Kidney (tissue), 14 donors: ENCODE data around the gene ACTMAP. TPM values are rescaled to one million over a fixed set of nuclear protein-coding genes. Genes with fewer than 3 reads are reported as not detected.

Experiments
- DNase-seq, 5 donors: peaks; one replicate each; pipeline ENCODE4 v3.0.0-alpha.2; 2013 to 2020
- FAIRE-seq: peaks from 2 replicates; lab custom pipeline; 2012; peaks lifted over from hg19 to GRCh38; lab: Jason Lieb, UNC
- H3K27ac ChIP-seq, 2 donors: one replicate each; pipeline ENCODE4 v1.7.0; 2013; ENCODE audit warnings: low read depth in 2 of 2, low read length in 2 of 2, inconsistent platforms in 1 of 2
- H3K27me3 ChIP-seq: one replicate; pipeline ENCODE4 v1.7.1; 2013; ENCODE audit warnings: low read length, inconsistent platforms; ENCODE audit not compliant: control insufficient read depth, insufficient read depth
- H3K36me3 ChIP-seq, 3 donors: one replicate each; pipeline versions ENCODE4 v1.7.0 to v1.7.1; 2013; ENCODE audit warnings: low read length in 3 of 3, control low read depth in 1 of 3, inconsistent platforms in 1 of 3; ENCODE audit not compliant: insufficient read depth in 3 of 3, control insufficient read depth in 2 of 3
- H3K4me1 ChIP-seq, 3 donors: one replicate each; pipeline versions ENCODE4 v1.7.0 to v1.7.1; 2013; ENCODE audit warnings: low read length in 3 of 3, inconsistent platforms in 1 of 3, low read depth in 1 of 3; ENCODE audit not compliant: control insufficient read depth in 2 of 3, insufficient read depth in 2 of 3
- H3K4me3 ChIP-seq, 3 donors: one replicate each; pipeline versions ENCODE4 v1.7.0 to v1.8.1; 2013; ENCODE audit warnings: low read length in 3 of 3, control low read depth in 1 of 3, inconsistent platforms in 1 of 3
- H3K9ac ChIP-seq, 3 donors: one replicate each; pipeline versions ENCODE4 v1.7.0 to v1.7.1; 2013; ENCODE audit warnings: low read length in 3 of 3, control low read depth in 1 of 3, inconsistent platforms in 1 of 3
- H3K9me3 ChIP-seq, 3 donors: one replicate each; pipeline versions ENCODE4 v1.7.0 to v1.7.1; 2013; ENCODE audit warnings: low read length in 3 of 3, control low read depth in 1 of 3, inconsistent platforms in 1 of 3; ENCODE audit not compliant: control insufficient read depth in 2 of 3, insufficient read depth in 1 of 3
- intact Hi-C: fragments of 100-400 bp; cut with DNase I; formaldehyde crosslinking; loops from one replicate; pipeline ENCODE4 v1.11.1; 2022
- polyA plus RNA-seq: library from polyadenylated mRNA; stranded (reverse); fragments of 350-450 nt; fragmentation: Illumina TruSeq; extraction: RNeasy Lipid Tissue Mini Kit (QIAGEN cat#74804); gene quantifications from one replicate; pipeline ENCODE4 v1.2.3, GENCODE V29; 2014; ENCODE audit warnings: low read depth, low replicate concordance; ENCODE audit not compliant: insufficient read depth
- total RNA-seq: library from RNA; stranded (reverse); fragmentation: NEBNext Ultra II Directional; extraction: Animal tissue kit (Norgen Biotek cat#: 25700); gene quantifications from one replicate; pipeline ENCODE4 v1.2.1, GENCODE V29; 2021
- TF ChIP-seq, protein P1 (sequence below): IDR thresholded peaks from 3 replicates; pipeline ENCODE4 v1.5.1; 2012; ENCODE audit warnings: mild to moderate bottlenecking, moderate library complexity, borderline replicate concordance; ENCODE audit not compliant: insufficient read depth; ENCODE audit errors: extremely low read depth
- donor health status: control.
- donor health status: control.
- donor health status: control.
- donor health status: control.
- donor health status: control.
- donor health status: DM: yes; HTN: yes; CAD: no.
- donor health status: Normal renal cell carcinoma (clear cell type).

Gene ACTMAP
- total and polyA plus RNA-seq, 2 donors from 2014 or later, result 8.7 to 8.9 TPM

DNA sequence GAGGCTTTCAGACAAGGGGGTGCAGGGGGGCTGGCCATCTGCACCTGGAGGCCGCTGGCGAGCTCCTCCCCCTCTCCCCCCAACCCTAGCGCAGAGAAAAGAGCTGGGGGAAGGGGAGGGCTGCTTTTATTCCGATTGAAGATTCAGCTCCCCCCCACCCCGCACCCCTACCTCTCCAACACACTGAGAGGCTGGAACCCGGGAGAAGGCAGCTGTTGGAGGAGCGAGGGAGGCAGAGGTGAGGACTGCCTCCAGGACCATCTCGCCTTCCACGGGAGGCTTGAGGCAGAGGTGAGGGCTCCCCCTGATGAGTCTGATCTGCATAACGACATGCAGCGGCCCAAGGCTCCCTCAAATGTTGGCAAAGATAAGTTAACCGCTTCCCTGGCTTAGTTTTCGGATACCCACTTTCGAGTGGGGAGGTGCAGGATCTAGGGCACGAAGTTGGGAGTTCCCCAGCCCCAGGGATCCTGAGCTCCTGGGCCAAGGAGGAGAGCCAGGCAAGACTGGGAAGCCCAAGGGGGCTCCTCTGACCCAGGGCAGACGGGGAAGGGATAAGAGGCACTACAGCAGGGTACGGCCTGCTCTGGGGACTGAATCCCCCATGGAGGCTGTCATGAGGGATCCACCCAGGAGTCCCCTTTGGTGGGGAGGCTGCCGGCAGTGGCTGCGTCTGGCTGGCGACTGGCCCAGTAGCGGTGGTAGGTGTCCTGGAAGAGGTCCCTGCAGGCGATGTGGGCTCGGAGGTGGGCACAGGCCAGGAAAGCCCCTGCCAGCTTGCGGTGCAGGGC lies 58.7 kb downstream of the ACTMAP start:
- DNase-seq, result peak in 1 of 5 donors; percentile 82
- Histone ChIP-seq H3K27ac (peak overlapping the region; percentile 58 to 74), H3K27me3 (no peaks in the 10 kb centered on the region), H3K36me3 (peaks cover 0 to 5% (median 1%) of the 10 kb centered on the region in 3 donors), H3K9me3 (no peaks in the 10 kb centered on the region), H3K4me3 (no peak overlapping the region), H3K4me1 (peaks cover 0 to 5% (median 5%) of the 10 kb centered on the region in 3 donors), H3K9ac (peak overlapping the region in 1 of 3 donors; percentile 73)
- intact Hi-C loops, result no loop called here
- FAIRE-seq, result no peak
- TF ChIP-seq, protein P1, sequence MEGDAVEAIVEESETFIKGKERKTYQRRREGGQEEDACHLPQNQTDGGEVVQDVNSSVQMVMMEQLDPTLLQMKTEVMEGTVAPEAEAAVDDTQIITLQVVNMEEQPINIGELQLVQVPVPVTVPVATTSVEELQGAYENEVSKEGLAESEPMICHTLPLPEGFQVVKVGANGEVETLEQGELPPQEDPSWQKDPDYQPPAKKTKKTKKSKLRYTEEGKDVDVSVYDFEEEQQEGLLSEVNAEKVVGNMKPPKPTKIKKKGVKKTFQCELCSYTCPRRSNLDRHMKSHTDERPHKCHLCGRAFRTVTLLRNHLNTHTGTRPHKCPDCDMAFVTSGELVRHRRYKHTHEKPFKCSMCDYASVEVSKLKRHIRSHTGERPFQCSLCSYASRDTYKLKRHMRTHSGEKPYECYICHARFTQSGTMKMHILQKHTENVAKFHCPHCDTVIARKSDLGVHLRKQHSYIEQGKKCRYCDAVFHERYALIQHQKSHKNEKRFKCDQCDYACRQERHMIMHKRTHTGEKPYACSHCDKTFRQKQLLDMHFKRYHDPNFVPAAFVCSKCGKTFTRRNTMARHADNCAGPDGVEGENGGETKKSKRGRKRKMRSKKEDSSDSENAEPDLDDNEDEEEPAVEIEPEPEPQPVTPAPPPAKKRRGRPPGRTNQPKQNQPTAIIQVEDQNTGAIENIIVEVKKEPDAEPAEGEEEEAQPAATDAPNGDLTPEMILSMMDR, result no peak

Other genes starting within 250 kb of the ACTMAP start
- 69.6 TPM for gene SHKBP1, start 173.6 kb downstream of the ACTMAP start, total RNA-seq
- 91.3 TPM for gene SHKBP1, start 173.6 kb downstream of the ACTMAP start, polyA plus RNA-seq
- gene LTBP4, start 149.1 kb downstream of the ACTMAP start, total RNA-seq, result 155 TPM
- 52.1 TPM for gene LTBP4, start 149.1 kb downstream of the ACTMAP start, polyA plus RNA-seq
- 24.3 TPM for gene NUMBL, start 59.8 kb downstream of the ACTMAP start, total RNA-seq
- 3.3 TPM for gene NUMBL, start 59.8 kb downstream of the ACTMAP start, polyA plus RNA-seq
- 55.3 TPM for gene COQ8B, start 33.6 kb downstream of the ACTMAP start, total RNA-seq
- gene COQ8B, start 33.6 kb downstream of the ACTMAP start, polyA plus RNA-seq, result 45.8 TPM
- 27.9 TPM for gene ITPKC, start 33.4 kb downstream of the ACTMAP start, total RNA-seq
- 14.3 TPM for gene ITPKC, start 33.4 kb downstream of the ACTMAP start, polyA plus RNA-seq
- gene SNRPA, start 726 bp upstream of the ACTMAP start, total RNA-seq, result 48.7 TPM
- 52.6 TPM for gene SNRPA, start 726 bp upstream of the ACTMAP start, polyA plus RNA-seq
- 6.5 TPM for gene MIA, start 25.0 kb upstream of the ACTMAP start, total RNA-seq
- not detected for gene MIA, start 25.0 kb upstream of the ACTMAP start, polyA plus RNA-seq
- 42.1 TPM for gene RAB4B, start 27.8 kb upstream of the ACTMAP start, total RNA-seq
- gene RAB4B, start 27.8 kb upstream of the ACTMAP start, polyA plus RNA-seq, result 61.7 TPM
- gene EGLN2, start 48.7 kb upstream of the ACTMAP start, total RNA-seq, result 96.0 TPM
- 96.3 TPM for gene EGLN2, start 48.7 kb upstream of the ACTMAP start, polyA plus RNA-seq
- gene CYP2A6, start 100.0 kb upstream of the ACTMAP start, total RNA-seq, result not detected
- not detected for gene CYP2A6, start 100.0 kb upstream of the ACTMAP start, polyA plus RNA-seq
- not detected for gene CYP2A7, start 131.8 kb upstream of the ACTMAP start, total RNA-seq
- gene CYP2A7, start 131.8 kb upstream of the ACTMAP start, polyA plus RNA-seq, result not detected
- gene CYP2B6, start 240.8 kb upstream of the ACTMAP start, total RNA-seq, result 0.31 TPM
- gene CYP2B6, start 240.8 kb upstream of the ACTMAP start, polyA plus RNA-seq, result 10.0 TPM